MV-4-11 (cell line): ENCODE measurements around the gene EPHB2.

ENCODE experiments used
- DNase-seq: peaks from one replicate; lab custom pipeline; 2025; lab: John Stamatoyannopoulos, UW

Gene EPHB2

DNA sequence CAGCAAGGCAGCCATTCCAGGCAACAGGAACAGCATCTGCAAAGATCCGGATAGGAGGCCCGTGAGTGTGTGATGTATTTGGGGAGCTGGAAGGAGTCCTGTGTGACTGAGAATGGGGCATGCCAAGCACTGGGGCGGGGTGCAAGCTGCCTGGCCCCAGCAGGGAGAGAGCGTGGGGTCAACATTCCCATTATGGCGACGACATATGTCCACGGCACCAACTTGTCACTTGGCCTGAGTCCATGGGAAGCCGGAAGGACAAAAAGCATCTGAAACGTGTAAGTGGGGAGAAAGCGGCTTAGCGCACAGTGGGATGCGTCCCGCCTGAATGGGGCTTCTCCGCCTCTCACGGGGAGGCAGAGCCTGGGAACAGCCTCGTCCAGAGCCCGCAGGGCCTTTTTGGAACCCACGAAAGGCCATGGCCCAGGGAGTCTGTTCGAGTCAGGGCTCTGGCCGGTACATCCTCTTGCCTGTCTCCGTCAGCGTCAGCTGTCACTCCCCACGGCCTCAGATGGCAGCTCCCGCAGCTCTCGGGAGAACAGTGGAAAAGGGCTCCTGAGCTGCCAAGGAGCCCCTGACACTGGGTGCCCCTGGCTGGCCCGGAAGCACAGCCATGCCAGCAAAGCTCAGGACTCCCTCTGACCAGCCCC lies 12.4 kb downstream of the EPHB2 start:
- DNase-seq = no peak

DNA sequence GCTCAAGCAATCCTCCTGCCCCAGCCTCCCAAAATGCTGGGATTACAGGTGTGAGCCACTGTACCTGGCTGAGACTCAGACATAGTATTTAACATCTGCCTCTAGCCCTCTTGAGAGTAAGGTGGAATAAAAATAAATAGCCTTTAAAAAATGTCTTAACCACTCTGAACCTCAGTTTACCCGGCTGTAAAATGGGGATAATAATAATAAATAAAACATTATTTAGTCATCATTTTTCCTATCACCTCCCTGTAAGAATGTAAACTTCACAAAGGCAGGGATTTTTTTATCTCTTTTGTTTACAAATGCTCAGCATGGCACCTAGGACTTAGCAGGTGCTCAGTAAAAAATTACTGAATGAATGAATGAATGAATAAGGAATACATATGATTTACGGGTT lies 17.2 kb downstream of the EPHB2 start:
- no peak for DNase-seq

DNA sequence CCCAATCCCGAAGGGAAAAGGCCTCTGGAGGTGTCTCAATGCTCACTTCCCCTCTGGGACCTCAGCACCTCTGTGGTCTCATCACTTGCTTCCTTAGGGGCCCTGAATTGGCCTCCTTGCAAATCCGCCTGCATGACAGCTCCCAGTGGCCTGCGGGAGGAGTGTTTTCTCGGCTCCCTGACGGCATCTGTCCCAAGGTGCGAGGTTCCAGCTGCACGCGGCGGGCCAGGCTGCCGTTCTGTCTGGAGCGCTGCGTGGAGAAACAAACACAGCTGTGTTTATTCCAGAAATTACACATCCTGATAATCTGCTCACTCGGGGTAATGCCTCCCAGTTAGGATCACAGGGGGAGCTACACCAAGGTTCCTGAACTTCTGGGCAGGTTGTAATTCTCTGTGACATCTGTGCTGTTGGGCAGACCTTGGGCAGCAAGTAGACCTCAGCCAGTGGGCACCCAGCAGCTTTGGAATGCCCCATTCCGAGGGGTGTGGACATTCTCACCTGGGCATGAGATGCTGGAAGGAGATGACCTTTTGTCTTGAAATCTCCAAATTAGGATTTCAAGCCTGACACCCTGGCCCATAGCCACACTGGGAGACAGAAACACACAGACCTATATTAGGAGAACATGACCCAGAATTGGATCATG lies 18.2 kb downstream of the EPHB2 start:
- DNase-seq = no peak

DNA sequence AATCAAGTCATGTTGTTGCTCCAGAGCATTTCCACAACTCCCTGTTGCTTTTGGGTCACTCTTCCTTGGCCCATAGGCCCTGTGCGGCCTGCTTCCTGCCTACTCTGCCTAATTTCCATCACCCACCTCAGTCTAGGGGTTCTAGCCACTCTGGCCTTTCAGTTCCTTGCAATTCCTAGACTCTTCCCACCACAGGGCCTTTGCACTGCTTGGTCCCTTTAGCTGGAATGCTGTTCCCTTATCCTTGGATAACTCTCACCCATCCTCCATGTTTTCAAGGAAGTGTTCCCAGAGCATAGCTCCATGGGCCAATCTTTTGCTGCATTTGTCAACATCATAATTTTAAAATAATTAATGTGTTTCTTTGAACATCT lies 18.7 kb downstream of the EPHB2 start:
- no peak for DNase-seq

DNA sequence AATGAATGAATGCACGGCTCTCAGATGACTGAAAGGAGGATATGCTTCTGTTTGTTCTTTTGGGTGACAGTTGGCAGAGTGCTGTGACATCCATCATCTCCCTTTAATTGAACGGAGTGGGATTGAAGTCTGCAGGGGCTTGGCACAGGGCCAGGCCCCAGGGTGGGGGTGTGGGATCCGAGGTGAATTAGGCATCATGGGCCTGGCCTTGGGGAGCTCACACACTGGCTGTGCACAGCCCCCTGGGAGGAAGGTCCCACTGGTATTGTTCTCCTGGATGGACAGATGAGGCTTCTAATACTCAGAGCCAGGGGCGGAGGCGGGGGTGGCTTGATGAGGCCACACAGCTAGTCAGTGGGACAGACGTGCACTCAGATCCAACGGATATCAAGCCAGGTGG lies 19.3 kb downstream of the EPHB2 start:
- no peak for DNase-seq

DNA sequence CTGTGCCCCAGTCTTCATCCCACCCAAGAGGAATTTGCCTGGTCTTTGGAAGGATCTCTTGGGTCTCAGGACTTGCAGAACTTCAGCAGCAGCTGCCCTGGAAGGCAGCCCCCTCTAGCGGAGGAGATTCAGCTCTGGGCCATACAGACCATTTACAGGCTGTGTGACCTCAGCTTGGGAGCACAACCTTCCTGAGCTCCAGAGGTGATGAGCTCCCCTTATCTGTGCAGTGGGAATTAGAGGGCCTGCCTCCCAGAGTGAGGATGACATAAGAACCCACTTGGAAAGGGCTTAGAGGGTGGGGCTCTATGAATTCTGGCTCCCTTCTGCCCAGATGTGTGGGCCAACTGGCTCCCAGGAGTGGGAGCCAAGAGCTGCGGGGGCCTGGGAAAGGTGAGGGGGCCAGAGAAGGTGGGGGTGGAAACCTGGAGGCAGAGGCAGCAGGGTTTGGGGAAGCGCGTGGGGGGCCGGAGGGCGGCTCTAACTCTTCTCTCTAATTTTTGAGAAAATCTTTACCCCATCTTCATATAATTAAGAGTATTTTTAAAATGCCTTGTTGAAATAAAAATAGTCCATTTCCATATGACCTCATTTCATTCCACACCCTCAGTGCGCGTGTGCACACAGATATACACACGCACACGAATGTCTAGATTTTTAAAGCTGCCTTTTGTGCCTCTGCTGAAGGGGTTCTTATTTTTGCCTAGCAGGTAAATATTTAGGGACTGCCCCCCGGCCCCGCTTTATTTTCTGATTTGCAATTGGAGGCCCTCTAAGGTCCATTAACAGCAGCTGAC lies 21.5 kb downstream of the EPHB2 start:
- peak; percentile 7 for DNase-seq

DNA sequence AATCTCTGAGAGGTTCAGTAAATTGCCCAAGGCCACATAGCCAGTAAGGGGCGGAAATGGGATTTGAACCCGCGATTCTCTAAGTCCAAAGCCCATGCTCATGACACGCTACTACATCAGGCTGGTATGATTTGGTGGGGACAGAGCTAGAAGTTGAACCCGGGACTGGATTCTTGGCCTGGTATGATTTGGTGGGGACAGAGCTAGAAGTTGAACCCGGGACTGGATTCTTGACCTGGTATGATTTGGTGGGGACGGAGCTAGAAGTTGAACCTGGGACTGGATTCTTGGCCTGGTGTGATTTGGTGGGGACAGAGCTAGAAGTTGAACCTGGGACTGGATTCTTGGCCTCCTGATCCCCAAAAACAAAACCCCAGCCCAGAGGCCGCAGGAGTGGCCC lies 23.0 kb downstream of the EPHB2 start:
- no peak for DNase-seq

DNA sequence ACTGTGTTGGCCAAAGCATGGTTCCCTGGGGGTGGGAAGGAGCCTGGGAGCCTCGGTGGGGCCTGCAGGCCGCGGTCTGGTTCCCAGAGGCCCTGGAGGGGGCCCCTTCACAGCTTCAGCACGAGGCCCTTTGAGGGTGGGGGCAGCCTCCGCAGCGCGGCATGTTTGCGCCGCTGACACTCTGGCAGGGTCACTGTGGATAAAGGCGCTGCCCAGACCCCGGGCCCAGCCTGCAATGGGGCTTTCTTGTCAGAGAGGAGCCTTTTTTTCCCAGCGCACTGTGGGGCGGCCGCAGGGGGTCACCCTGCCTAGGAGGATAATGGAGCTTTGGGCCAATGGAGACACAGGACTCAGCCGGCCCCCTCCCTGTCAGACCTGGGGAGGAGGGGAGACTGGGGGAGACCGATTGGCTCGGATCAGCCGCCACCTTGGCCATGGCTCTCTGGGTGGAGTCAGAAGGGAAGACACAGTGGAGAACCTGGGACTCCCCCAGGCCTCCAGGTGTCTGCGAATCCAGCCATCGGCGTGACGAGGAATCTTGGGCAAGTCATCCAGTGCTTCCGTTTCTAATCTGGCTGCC lies 26.0 kb downstream of the EPHB2 start:
- no peak for DNase-seq

DNA sequence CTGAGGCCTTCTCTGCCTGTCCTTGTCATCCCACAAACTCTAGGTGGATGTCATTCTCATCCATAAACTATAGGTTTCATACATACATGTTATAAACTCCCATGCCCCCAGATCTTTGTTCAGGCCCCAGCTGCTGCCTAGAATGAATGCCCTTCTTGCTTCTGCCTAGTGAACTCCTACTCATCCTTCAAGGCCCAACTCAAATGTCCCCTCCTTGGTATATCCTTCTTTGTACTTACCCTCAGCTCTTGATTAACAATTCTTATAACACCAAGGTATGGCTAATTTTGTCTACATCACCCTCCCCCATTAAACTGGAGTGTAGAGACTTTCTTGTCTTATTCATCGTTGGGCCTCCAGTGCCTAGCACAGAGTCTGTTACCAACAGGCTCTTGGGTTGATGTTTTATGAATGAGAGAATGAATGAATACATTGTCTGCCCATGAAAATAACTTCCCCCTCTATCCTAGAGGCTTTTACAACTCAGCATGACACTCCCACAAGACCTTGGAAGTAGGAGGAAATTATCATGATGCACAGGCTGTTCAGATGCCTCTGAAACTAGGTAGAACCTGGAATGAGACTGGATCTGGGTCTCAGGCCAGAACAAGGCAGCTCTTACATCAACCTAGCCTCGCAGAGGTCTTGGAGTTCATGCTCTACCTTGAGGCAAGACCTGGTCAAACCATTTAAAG lies 26.9 kb downstream of the EPHB2 start:
- DNase-seq = no peak

DNA sequence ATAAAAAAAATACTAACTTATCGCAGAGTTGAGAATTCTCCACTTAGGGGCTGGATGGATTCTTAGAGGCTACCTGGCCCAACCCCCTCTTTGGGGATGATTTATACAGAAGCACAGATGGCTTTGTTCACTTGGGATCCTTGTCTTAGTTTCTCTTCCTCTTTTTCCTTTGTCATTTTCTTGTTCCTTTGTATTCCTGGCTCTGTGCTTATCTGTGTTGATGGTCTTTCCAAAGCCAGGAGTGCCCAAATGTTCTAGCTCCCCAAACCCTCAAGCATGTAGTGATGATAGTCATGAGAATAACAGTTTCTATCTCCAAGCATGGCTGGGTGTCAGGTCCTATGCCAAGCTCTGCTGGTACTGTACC lies 27.4 kb downstream of the EPHB2 start:
- peak; percentile 37 for DNase-seq

DNA sequence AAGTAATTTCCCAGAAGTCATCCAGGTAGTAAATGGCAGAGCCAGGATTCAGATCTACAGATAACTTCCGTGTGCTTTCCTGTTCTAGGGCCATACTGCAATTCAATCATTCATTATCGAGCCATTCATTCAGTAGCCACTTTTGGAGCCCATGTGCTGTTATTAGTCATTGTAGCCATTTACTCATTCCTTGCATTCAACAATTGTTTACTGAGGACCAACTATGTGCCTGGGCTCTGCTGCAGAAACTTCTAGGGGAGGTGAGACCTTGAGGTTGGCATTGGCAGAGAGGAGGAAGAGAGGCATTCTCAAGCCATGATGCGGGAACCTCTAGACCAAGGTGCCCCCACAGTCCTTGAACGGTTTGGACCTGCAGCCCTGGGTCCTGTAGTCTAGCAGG lies 27.9 kb downstream of the EPHB2 start:
- no peak for DNase-seq

DNA sequence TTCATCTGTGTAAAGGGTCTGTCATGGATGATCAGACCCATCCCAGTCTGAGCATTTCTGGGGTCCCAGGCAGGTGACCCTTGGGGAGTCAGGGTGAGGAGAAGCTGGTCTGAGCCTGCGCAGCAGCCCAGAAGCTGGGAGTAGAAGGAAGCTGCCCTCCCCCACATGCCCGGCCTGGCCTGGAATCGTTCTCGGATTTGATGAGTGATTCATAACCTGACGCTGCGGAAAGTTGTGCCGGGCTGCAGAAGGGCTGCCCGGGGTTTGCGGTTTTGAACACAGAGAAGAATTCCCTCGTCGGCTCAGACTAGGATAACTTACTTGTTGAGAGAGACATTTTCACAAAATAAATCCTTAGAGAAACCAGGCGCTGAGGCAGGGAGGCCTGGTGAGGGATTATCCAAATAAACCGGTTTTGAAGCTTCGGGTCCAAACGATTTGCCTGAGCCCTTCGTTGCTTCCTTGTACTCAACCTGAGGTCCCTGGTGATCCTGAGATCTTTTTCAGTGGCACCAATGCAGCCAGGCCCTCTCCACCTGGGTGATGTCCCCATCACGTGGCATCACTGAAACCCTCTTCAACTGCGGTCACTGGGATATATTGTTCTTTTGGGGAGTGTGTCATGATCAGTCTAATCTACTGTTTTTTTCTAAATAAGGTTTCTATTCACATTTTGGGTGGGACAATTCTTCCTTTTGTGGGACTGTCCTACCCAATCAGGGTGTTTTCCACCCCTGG lies 29.2 kb downstream of the EPHB2 start:
- DNase-seq = no peak

DNA sequence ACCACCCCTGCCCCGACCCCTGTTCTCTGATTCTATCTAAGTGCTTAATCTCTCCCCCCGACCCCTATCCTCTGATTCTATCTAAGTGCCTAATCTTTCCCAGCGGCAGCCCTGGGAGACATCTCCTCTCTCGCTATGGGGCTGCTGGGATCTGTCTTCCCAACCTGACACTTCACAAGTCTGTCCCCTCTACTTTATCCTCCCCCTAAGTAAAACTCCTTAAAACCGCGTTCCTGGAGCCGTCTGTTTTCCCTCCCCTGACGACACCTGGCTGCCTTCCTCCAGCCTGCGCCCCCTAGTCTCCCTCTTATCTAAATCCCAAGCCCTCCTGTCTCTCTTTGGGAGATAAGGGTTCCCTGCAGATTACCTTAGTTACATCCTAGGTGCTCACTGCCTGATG lies 30.5 kb downstream of the EPHB2 start:
- no peak for DNase-seq

DNA sequence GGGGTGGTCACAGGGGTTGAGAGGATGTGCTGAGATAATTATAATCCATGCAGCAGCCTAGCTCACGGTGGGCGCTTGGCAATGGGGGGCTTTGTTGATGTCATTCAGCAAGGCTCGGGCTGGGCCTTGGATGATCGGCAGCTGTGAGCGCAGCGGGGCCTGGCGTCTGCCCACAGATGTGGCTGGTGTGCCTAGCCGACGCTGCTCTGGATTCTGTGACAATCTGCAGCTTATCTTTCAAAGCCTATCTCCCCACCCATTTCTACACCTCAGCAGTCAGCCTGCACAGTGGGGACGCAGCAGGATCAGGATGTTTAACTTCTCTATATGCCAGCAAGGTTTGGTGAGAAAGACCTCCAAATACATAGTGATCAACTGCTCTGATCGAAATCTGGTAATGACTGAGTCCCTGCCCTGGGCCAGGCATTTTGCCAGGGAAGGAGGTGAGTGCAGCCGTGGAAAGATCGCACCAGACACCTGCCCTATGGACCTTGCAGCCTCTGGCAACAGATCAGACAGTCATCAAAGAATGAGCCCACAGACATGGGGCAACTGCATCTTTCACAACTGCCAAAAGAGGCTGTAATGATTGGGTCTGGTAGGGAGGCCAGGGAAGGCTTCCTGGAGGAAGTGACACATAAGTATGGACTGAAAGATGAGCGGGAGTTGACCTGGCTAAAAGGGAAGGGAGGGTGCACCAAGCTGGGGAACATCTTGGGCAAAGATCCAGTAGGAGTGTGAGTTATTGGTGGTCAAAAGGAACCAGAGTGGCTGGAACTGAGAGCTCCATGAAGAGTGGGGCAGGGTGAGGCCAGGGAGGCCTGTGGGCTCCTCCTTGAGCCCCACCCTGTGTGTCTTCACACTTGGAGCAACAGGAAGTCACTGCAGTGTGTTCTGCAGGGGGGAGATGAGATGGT lies 35.3 kb downstream of the EPHB2 start:
- DNase-seq = peak; percentile 79

DNA sequence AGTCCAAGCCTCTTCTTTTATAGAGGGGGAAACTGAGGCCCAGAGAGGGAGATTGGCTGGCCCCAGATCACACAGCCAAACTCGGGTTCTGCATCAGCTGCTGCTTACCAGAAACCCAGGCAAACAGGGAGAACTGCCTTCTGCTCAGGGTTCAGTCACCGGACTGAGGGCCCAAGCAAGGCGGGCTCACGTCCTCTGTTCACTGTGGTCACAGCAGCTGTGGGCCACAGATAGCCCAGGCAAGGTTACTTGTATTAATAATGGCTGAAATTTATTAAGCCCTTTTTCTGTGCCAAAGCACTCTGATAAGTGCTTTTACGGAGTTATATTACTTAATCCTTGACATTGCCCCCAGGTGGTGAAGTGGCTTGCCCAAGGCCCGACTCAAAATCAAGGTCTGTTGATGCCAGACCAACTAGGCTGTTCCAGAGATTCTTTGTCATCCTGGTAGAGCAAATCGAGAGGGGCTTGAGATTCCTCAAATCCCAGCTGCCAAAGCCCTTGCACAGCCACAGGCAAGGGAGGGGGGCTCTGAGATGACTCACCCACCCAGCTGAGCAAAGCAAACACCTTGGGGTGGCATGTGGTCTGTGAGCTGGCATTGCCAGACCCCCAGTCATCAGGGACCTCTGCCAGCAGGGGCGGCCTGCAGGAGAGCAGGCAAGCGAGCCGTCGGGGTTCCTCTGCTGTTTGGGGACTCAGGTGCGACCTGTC lies 36.5 kb downstream of the EPHB2 start:
- no peak for DNase-seq

DNA sequence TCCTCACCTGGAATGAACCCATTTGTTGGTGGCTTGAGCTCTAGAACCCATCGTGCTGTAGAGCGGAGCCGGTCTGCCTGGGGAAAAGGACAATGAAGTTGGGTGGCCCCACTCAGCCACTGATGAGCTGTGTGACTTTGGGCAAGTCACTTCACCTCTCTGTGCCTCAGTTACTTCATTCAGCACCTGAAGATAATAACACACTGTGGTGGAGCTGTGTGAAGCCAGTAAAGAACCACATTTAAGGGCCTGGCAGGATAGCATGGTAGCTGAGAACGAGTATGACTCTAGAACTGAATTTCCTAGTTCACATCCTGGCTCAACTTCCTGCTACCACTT lies 37.1 kb downstream of the EPHB2 start:
- DNase-seq = no peak

DNA sequence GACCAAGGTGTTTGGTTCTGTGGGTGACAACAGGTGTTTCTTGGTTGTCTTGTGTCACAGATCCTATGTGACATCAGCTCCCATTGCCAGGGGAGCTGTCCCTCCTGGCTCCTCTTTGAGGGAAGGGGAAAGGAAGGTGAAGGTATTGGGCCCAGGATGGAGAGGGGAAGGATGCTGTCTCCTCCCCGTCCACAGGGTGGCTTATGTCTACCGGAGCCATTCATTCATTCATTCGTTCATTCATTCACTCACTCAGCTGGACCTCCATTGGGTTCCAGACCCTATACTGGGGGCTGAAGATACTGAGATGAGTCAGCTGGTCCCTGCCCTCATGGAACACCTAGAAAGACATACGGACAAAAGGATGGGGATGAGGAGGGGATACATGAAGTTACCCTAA lies 38.9 kb downstream of the EPHB2 start:
- no peak for DNase-seq

DNA sequence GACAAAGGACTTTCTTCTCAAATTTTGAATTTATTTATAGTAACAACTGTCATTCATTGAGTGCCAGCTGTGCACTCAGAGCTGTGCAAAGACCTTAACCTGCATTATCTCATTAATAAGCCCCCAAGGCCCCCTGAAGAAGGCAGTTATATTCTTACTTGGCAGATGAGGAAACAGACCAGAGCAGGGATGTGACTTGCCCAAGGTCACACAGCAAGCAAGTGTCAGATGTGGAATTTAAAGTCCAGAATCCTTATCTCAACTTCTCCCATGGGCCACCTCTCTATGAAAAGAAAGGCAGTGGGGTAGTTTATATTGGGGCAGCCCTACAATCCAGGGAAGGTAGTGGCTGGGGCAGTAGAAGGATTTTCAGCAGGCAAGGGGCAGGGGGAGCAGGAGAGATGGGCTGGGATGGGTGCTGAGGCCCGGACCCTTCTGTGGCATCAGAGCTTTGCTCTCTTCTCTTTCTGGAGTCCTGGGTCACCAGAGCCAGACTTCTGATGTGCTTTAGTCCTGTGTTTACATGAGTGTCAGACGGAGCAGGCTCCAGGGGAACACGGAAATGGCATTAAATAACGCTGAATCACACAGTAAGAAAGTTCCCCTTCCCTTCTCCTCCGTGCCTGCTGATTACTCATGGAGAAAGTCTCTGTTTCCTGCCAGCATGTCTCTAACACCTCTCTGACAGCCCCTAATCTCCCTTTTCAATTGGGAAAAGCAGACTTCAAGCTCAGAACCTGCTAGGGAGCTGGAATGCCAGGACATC lies 39.5 kb downstream of the EPHB2 start:
- peak; percentile 67 for DNase-seq

DNA sequence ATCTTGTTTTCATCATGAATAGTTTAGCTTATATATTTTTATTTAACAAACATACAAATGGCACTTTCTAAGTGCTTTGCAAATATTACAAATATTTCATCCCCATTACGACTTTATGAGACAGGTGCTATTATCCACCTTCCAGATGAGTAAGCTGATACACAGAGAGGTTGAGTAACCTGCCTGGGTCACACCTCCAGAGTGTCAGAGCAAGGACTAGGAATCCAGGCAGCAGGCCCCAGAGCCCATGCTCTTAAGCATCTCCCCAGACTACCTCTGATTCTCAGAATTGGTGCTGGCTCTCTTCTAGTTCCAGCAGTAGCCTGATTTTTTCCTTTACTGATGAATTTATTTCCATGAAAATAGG lies 40.0 kb downstream of the EPHB2 start:
- no peak for DNase-seq
